Measurements from ENCODE around the gene LYRM9.

- TF ChIP-seq NRF1 (conservative IDR thresholded peaks at IDR 0.05; ENCODE audit: low read depth, low read length) (no peak), BACH1 (IDR thresholded peaks at IDR 0.05; ENCODE audit: borderline replicate concordance) (no peak), CTCF (IDR thresholded peaks at IDR 0.05 in 2 of 3, conservative IDR thresholded peaks at IDR 0.05 in 1 of 3; ENCODE audit: control insufficient read depth in 2 of 3, extremely low read depth in 1 of 3, insufficient read depth in 1 of 3, low read depth in 3 of 3, low read length in 3 of 3) (no peak), GABPA (IDR thresholded peaks at IDR 0.05; ENCODE audit: low read depth) (no peak), ZBTB4 (CRISPR knock-in tag; IDR thresholded peaks at IDR 0.05) (no peak)
Observed at GRCh38 chr17:27914382-27914781, 21.2 kb upstream of the LYRM9 start.

Measured in GM12878 (cell line).